CD14-positive monocyte (primary cell): ENCODE data around the gene HSPG2. TPM values are rescaled to one million over a fixed set of nuclear protein-coding genes. Genes with fewer than 3 reads are reported as not detected.

Experiments
- DNase-seq, 3 donors: peaks; one replicate each; pipeline ENCODE4 v3.0.0-alpha.2; 2011 to 2022
- H2AFZ ChIP-seq: 2 replicates; pipeline ENCODE4 v1.6.0; 2012; ENCODE audit warnings: mild to moderate bottlenecking, low read depth, low read length, inconsistent platforms; ENCODE audit not compliant: insufficient read depth, poor library complexity, severe bottlenecking
- H3K27ac ChIP-seq, 2 donors: 1 replicate in 1 of 2; 2 replicates in 1 of 2; pipeline ENCODE4 v1.5.1; 2012 to 2013; ENCODE audit warnings: low read length in 2 of 2, control low read depth in 1 of 2, inconsistent platforms in 1 of 2, low read depth in 1 of 2, mild to moderate bottlenecking in 1 of 2
- H3K27me3 ChIP-seq, 2 donors: one replicate each; pipeline versions ENCODE4 v1.6.0 to v1.6.1; 2011 to 2013; ENCODE audit warnings: low read length in 2 of 2; ENCODE audit not compliant: control insufficient read depth in 2 of 2, insufficient read depth in 2 of 2
- H3K36me3 ChIP-seq, 2 donors: replicated peaks in 1 of 2; 1 replicate in 1 of 2; 2 replicates in 1 of 2; pipeline versions ENCODE4 v1.5.1 to v1.6.1; 2012 to 2013; ENCODE audit warnings: low read length in 2 of 2, control low read depth in 1 of 2, inconsistent platforms in 1 of 2, mild to moderate bottlenecking in 1 of 2; ENCODE audit not compliant: insufficient read depth in 2 of 2, control insufficient read depth in 1 of 2
- H3K4me1 ChIP-seq, 2 donors: 1 replicate in 1 of 2; 2 replicates in 1 of 2; pipeline versions ENCODE4 v1.5.1 to v1.6.1; 2012 to 2013; ENCODE audit warnings: low read length in 2 of 2, control low read depth in 1 of 2, inconsistent platforms in 1 of 2, mild to moderate bottlenecking in 1 of 2, moderate library complexity in 1 of 2; ENCODE audit not compliant: insufficient read depth in 2 of 2, control insufficient read depth in 1 of 2
- H3K4me2 ChIP-seq: replicated peaks from 2 replicates; pipeline ENCODE3; 2012; ENCODE audit warnings: low read length, moderate library complexity, mild to moderate bottlenecking; ENCODE audit not compliant: poor library complexity, severe bottlenecking; ENCODE audit errors: extremely low read depth
- H3K4me3 ChIP-seq, 3 experiments: fragments of 200-600 bp in 1 of 3; sonication (generic) in 1 of 3; replicated peaks in 1 of 3; 1 replicate in 2 of 3; 2 replicates in 1 of 3; pipeline ENCODE4 v1.5.1; 2011 to 2013; ENCODE audit warnings: low read length in 3 of 3, mild to moderate bottlenecking in 3 of 3, control low read depth in 2 of 3, low read depth in 2 of 3, inconsistent platforms in 1 of 3, moderate library complexity in 1 of 3
- H3K79me2 ChIP-seq: 2 replicates; pipeline ENCODE4 v1.6.0; 2012; ENCODE audit warnings: mild to moderate bottlenecking, control low read depth, inconsistent platforms, low read length, moderate library complexity; ENCODE audit not compliant: insufficient read depth
- H3K9ac ChIP-seq: 2 replicates; pipeline ENCODE4 v1.6.0; 2017; ENCODE audit warnings: low read length, mild to moderate bottlenecking; ENCODE audit not compliant: insufficient read depth, poor library complexity, severe bottlenecking
- H3K9me3 ChIP-seq, 2 donors: replicated peaks in 1 of 2; 1 replicate in 1 of 2; 2 replicates in 1 of 2; pipeline versions ENCODE4 v1.5.1 to v1.6.1; 2012 to 2013; ENCODE audit warnings: low read length in 2 of 2, control low read depth in 1 of 2; ENCODE audit not compliant: control insufficient read depth in 1 of 2, insufficient read depth in 1 of 2
- H4K20me1 ChIP-seq: 2 replicates; pipeline ENCODE4 v1.6.0; 2012; ENCODE audit warnings: mild to moderate bottlenecking, low read length, control low read depth, moderate library complexity; ENCODE audit not compliant: insufficient read depth
- H3K27ac Mint-ChIP-seq, 7 donors: one replicate each; pipeline ENCODE4 v1.8.0; 2020; ENCODE audit warnings: mild to moderate bottlenecking in 7 of 7, mixed read lengths in 7 of 7, moderate library complexity in 6 of 7, inconsistent platforms in 2 of 7
- H3K27me3 Mint-ChIP-seq, 3 donors: one replicate each; pipeline ENCODE4 v1.8.0; 2021 to 2022; ENCODE audit warnings: low read depth in 3 of 3, mild to moderate bottlenecking in 3 of 3, mixed read lengths in 3 of 3, moderate library complexity in 3 of 3, inconsistent platforms in 1 of 3
- H3K36me3 Mint-ChIP-seq, 2 donors: one replicate each; pipeline ENCODE4 v1.8.0; 2020; ENCODE audit warnings: mixed read lengths in 2 of 2, inconsistent platforms in 1 of 2, mild to moderate bottlenecking in 1 of 2
- H3K4me1 Mint-ChIP-seq: one replicate; pipeline ENCODE4 v1.8.0; 2020; ENCODE audit warnings: mild to moderate bottlenecking, mixed read lengths
- H3K4me3 Mint-ChIP-seq, 2 donors: one replicate each; pipeline ENCODE4 v1.8.0; 2020; ENCODE audit warnings: mild to moderate bottlenecking in 2 of 2, mixed read lengths in 2 of 2, moderate library complexity in 1 of 2
- H3K9me3 Mint-ChIP-seq, 7 donors: one replicate each; pipeline ENCODE4 v1.8.0; 2020 to 2022; ENCODE audit warnings: mixed read lengths in 7 of 7, mild to moderate bottlenecking in 6 of 7, moderate library complexity in 6 of 7, inconsistent platforms in 2 of 7
- CTCF ChIP-seq: fragments of 200-600 bp; IDR thresholded peaks from one replicate; pipeline ENCODE4 v1.8.0; 2022; ENCODE audit warnings: antibody characterized with exemption, mild to moderate bottlenecking
- WGBS: methylation state at CpG from one replicate; pipeline ENCODE4 v1.1.5; 2013; ENCODE audit warnings: missing lambda C conversion rate; ENCODE audit not compliant: insufficient coverage; 5-methylcytosine and 5-hydroxymethylcytosine counted together
- intact Hi-C, 2 donors: fragments of 100-400 bp; cut with micrococcal nuclease; formaldehyde crosslinking; loops; one replicate each; pipeline versions ENCODE4 v1.15.0 to v1.15.1; 2023
- polyA plus RNA-seq, 3 donors: library from polyadenylated mRNA; depleted of rRNA in 1 of 3; unstranded in 2 of 3; stranded (reverse) in 1 of 3; fragments of 300-500 nt in 2 of 3; fragments of >200 nt in 1 of 3; fragmentation: Illumina TruSeq in 2 of 3; gene quantifications; 1 replicate in 2 of 3; 2 replicates in 1 of 3; pipeline ENCODE4 v1.2.3, GENCODE V29; 2012 to 2021

The HSPG2 gene
- polyA plus RNA-seq, 3 donors: 0.44 TPM; not detected in 2

GRCh38 chr1:21899987-21900386 lies 37.1 kb downstream of the HSPG2 start:
- H2AFZ ChIP-seq: no peak overlapping the region
- no peaks in the 10 kb centered on the region for H3K9me3 ChIP-seq
- H3K27me3 ChIP-seq: no peaks in the 10 kb centered on the region
- Mint-ChIP-seq H3K9me3 (no peaks in the 10 kb centered on the region), H3K27ac (no peak overlapping the region), H3K4me3 (no peak overlapping the region), H3K36me3 (no peaks in the 10 kb centered on the region), H3K4me1 (peaks cover 2% of the 10 kb centered on the region), H3K27me3 (peaks cover 1 to 6% (median 4%) of the 10 kb centered on the region in 3 donors)
- no peaks in the 10 kb centered on the region for H3K36me3 ChIP-seq
- no peak for TF ChIP-seq CTCF
- no peaks in the 10 kb centered on the region for H3K4me1 ChIP-seq
- intact Hi-C loops: no loop called here
- no peaks in the 10 kb centered on the region for H3K79me2 ChIP-seq
- WGBS: 11% methylated on average over 5 of the region's 8 CpGs
- no peaks in the 10 kb centered on the region for H4K20me1 ChIP-seq
- no peak overlapping the region for H3K4me2 ChIP-seq
- no peak overlapping the region for H3K9ac ChIP-seq
- DNase-seq: peak in 1 of 3 donors; percentile 23
- H3K27ac ChIP-seq: no peak overlapping the region
- H3K4me3 ChIP-seq: no peak overlapping the region

- Histone ChIP-seq H3K4me3 (no peak overlapping the region), H4K20me1 (no peaks in the 10 kb centered on the region), H3K4me2 (no peak overlapping the region), H3K27ac (no peak overlapping the region), H3K4me1 (no peaks in the 10 kb centered on the region), H3K9ac (no peak overlapping the region), H2AFZ (no peak overlapping the region), H3K27me3 (no peaks in the 10 kb centered on the region), H3K79me2 (no peaks in the 10 kb centered on the region), H3K36me3 (no peaks in the 10 kb centered on the region), H3K9me3 (no peaks in the 10 kb centered on the region)
- TF ChIP-seq CTCF: no peak
- Mint-ChIP-seq H3K27ac (no peak overlapping the region), H3K36me3 (no peaks in the 10 kb centered on the region), H3K4me1 (peaks cover 2% of the 10 kb centered on the region), H3K4me3 (no peak overlapping the region), H3K27me3 (peaks cover 1 to 6% (median 3%) of the 10 kb centered on the region in 3 donors), H3K9me3 (no peaks in the 10 kb centered on the region)
- intact Hi-C loops: no loop called here
- 100% methylated on average over 2 of the region's 4 CpGs for WGBS
- no peak for DNase-seq
Measured at GRCh38 chr1:21899267-21899810, 37.8 kb downstream of the HSPG2 start.
